HG02759 (cell line): ENCODE measurements around the gene MTMR6.

Source experiments
- ATAC-seq: cut with Tn5 transposase; IDR thresholded peaks from one replicate; pipeline ENCODE4 v1.9.1; 2021; ENCODE audit warnings: mild to moderate bottlenecking, moderate library complexity; ENCODE audit not compliant: unreplicated experiment

The MTMR6 gene

GRCh38 chr13:25218019-25218418 lies 69.3 kb downstream of the MTMR6 start:
- ATAC-seq = no peak

DNA sequence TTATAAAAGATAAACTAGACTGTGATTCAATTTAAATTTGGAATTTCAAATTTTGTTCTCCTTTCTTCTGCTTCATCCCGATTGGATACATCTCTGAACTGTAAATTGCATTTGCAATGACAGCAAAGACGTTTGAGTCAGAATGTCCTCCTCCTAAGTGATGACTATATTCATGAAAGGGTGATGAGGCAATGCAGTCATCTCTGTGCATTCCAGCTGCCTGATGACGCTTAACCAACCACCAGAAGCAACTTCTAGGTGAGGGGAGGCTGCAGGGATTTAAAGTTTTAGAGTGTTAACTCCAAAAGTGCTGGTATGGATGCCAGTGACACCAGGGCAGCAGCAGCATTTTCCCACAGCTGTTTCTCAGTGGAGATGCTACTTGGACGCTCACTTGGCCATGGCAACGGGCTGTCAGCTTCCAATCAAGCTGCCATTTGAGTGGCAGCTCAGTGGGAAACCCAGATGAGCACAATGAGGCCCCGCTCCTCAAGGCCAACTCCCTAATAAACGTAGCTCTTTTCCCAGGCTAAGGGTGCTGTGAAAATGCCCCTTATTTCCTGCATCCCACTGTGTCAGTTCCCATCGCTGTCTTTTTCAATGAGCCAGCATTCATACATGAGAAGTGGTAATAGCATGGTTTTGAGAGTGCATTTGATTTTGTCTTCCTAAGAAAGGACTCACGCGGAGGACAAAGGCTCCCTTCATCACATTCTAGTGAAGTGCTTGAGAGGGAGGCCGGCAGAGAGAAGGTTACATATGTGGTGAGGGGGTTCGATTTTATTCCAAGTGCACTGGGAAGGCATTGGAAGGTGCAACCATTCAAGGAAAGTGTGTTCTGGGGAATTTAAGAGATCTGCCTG lies 70.0 kb downstream of the MTMR6 start:
- no peak for ATAC-seq

GRCh38 chr13:25215253-25215575 lies 72.1 kb downstream of the MTMR6 start:
- no peak for ATAC-seq

- no peak for ATAC-seq
Observed at GRCh38 chr13:25214491-25215252, 72.6 kb downstream of the MTMR6 start.

- no peak for ATAC-seq
Observed at GRCh38 chr13:25213715-25214114, 73.6 kb downstream of the MTMR6 start.

DNA sequence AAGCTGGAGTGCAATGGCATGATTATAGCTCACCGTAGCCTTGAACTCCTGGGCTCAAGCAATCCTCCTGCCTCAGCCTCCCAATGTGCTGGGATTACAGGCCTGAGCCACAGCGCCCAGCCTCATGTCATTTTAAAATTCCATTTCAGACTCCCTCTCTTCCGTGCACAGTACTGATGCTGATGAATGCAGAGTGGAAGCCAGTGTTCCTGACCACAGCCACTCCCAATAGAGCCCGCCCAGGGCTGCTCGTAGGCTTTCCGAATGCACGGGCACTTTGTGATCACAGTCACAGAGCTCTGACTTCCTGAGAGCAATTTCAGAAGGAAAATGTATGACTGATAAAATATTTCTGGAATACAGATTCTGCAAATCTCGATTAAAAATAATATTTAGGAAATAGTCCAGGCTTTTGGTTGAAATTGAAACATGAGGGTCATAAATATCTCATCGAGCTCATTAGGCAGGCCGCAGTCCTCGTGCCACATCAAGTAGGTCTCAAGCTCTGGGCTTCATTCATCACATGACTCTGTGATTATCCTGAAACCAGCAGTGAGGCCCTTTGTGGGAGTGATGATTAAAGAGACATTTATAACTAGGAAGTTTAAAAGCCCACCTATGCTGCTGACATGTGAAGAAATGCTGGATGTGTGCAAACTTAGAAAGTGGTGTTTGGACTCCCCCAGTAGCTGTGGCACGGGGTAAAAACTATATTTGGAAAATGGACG lies 76.3 kb downstream of the MTMR6 start:
- ATAC-seq = no peak

DNA sequence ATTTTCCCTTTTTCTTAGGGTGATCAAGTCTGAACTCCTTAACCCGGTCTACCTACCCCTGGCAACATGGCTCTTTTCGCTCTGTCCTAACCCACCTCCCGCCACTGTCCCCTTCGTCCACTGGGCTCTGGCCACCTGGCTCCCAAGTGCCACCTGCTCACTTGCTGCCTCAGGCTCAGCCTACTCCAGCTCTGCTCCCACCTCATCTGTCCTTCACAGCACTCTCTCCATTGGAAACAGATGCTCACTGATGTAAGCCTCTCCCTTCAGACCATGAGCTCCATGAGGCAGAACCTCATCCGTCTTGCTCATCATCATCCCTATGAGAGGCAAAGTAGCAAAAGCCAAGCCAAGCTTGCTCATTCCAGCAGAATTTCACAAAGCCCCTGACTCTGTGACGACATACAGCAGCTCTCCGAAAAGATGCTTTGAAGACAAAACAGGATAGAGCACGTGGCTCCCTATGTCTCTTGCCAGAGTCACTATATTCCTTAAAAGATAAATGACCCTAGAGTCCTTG lies 79.9 kb downstream of the MTMR6 start:
- no peak for ATAC-seq

DNA sequence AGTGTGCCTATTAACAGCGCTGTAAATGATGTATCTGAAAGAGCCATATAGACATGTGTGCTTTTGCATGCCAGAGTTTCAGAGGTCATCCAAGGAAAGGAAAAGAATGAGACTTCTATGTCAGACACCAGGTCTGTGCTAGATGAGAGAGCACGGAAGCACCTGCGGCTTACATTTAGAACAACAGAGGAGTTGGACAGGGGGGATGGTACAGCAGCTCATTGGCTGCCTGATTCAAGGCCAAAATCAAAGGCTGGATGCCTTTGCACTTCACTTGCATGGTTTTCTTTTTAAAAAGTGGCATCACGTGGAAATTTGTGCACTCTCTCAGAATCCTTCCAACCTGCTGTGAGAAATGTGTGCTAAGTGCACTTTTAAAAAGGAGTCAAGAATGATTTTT lies 82.4 kb downstream of the MTMR6 start:
- no peak for ATAC-seq

DNA sequence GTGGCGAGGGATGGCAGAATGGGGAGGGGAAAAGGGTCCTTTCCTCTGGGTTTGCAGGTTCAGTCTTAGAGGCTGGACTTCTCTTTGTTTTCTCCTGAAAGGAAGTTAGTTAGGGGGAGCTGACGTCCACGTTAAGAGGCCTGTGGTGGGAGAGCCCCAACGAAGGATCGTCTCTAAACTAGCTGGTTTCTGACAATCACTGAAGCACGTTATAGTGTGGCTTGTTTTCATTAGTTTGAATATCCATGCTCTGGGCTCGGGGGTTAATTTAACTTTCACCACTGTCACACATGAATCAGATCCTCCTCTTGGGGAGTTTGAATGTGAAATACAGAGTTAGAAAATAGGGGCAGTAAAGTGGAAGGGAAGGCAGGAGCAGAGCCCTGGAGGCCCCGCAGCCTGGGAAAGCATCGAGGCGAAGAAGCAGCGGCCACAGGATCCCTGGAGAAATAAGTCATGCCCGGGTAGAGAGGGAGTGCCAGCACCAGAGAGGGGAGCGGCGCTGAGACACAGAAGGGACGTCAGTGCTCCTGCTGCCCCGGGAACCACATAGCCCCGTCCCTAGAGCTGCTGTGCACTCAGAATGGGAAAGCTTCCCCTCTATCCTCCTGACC lies 84.1 kb downstream of the MTMR6 start:
- ATAC-seq = no peak

GRCh38 chr13:25200783-25201182 lies 86.5 kb downstream of the MTMR6 start:
- no peak for ATAC-seq

DNA sequence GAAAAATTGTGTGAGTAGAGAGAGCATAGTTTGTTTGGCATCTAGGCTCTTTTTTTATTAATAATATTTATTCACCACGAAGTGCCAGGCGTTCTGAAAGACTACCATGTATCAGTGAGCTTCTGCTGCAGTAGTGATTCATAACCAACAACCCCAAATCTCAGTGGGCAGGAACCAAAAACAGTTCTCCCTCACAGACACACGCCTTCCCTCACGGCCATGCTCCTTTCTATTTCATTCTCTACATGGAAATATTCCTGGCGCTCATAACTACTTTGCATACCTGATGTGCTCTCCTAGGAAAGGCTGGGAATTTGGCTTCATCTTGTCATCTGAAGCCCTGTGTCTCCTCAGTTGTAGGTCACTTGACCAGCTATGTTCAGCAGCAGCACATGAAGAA lies 88.6 kb downstream of the MTMR6 start:
- ATAC-seq = no peak

- no peak for ATAC-seq
Observed at GRCh38 chr13:25196971-25197370, 90.3 kb downstream of the MTMR6 start.
